HepG2 (cell line): ENCODE measurements around the gene ALDOA. TPM values are rescaled to one million over a fixed set of nuclear protein-coding genes. Genes with fewer than 3 reads are reported as not detected.

Source experiments
- ARID2 ChIP-seq: sonication (generic); formaldehyde crosslinking; IDR thresholded peaks from 2 replicates; pipeline ENCODE4 v1.8.1; 2022; ENCODE audit warnings: mild to moderate bottlenecking, missing genetic modification reagents, borderline replicate concordance
- HNRNPH1 ChIP-seq: fragments of 200-400 bp; formaldehyde crosslinking; optimal IDR thresholded peaks from 2 replicates; pipeline ENCODE3; 2017; ENCODE audit warnings: mild to moderate bottlenecking, low read depth, low read length
- HNRNPK ChIP-seq: fragments of 200-400 bp; formaldehyde crosslinking; IDR thresholded peaks from 2 replicates; pipeline ENCODE4 v1.6.1; 2018; ENCODE audit warnings: low read length, low read depth, moderate library complexity, mild to moderate bottlenecking; ENCODE audit not compliant: poor library complexity, severe bottlenecking
- JUND ChIP-seq: sonication (generic); formaldehyde crosslinking; IDR thresholded peaks from 2 replicates; pipeline ENCODE4 v1.8.0; 2022; ENCODE audit warnings: mild to moderate bottlenecking, missing genetic modification reagents
- KDM5B ChIP-seq: sonication (generic); formaldehyde crosslinking; IDR thresholded peaks from 2 replicates; pipeline ENCODE4 v1.4.0; 2020; ENCODE audit warnings: missing genetic modification reagents, mild to moderate bottlenecking, borderline replicate concordance
- MAFG ChIP-seq: sonication (generic); formaldehyde crosslinking; IDR thresholded peaks from 2 replicates; pipeline ENCODE4 v1.5.1; 2020; ENCODE audit warnings: mild to moderate bottlenecking, missing genetic modification reagents
- NR2C2 ChIP-seq: sonication (generic); formaldehyde crosslinking; IDR thresholded peaks from 2 replicates; pipeline ENCODE4 v1.4.0; 2020; ENCODE audit warnings: missing genetic modification reagents, mild to moderate bottlenecking, moderate library complexity, borderline replicate concordance
- PCBP2 ChIP-seq: fragments of 200-400 bp; formaldehyde crosslinking; optimal IDR thresholded peaks from 2 replicates; pipeline ENCODE3; 2018; ENCODE audit warnings: low read length, low read depth; ENCODE audit not compliant: poor library complexity, severe bottlenecking
- TEAD3 ChIP-seq: optimal IDR thresholded peaks from 2 replicates; pipeline ENCODE3; 2016; ENCODE audit warnings: borderline replicate concordance
- TRAFD1 ChIP-seq: sonication (generic); formaldehyde crosslinking; IDR thresholded peaks from 2 replicates; pipeline ENCODE4 v1.5.1; 2020; ENCODE audit warnings: missing genetic modification reagents, mild to moderate bottlenecking, borderline replicate concordance
- U2AF2 ChIP-seq: fragments of 200-400 bp; formaldehyde crosslinking; IDR thresholded peaks from 2 replicates; pipeline ENCODE4 v1.6.1; 2017; ENCODE audit warnings: low read depth, mild to moderate bottlenecking, low read length
- ZBTB1 ChIP-seq: sonication (generic); formaldehyde crosslinking; IDR thresholded peaks from 2 replicates; pipeline ENCODE4 v1.4.0; 2020; ENCODE audit warnings: missing genetic modification reagents, borderline replicate concordance
- ZBTB40 ChIP-seq, 2 experiments: fragments of 450-650 bp in 1 of 2; sonication (generic) in 1 of 2; formaldehyde crosslinking in 1 of 2; IDR thresholded peaks; 2 replicates each; pipeline versions ENCODE4 v1.6.1 to v1.8.0; 2016 to 2022; ENCODE audit warnings: antibody characterized with exemption in 1 of 2, mild to moderate bottlenecking in 1 of 2, missing genetic modification reagents in 1 of 2
- ZNF230 ChIP-seq: sonication (generic); formaldehyde crosslinking; IDR thresholded peaks from 2 replicates; pipeline ENCODE4 v1.4.0; 2020; ENCODE audit warnings: mild to moderate bottlenecking, missing genetic modification reagents
- ZNF234 ChIP-seq: sonication (generic); formaldehyde crosslinking; conservative IDR thresholded peaks from 2 replicates; pipeline ENCODE4 v1.5.1; 2020; ENCODE audit warnings: mild to moderate bottlenecking, missing genetic modification reagents
- ZNF615 ChIP-seq: sonication (generic); formaldehyde crosslinking; IDR thresholded peaks from 2 replicates; pipeline ENCODE4 v1.5.0; 2020; ENCODE audit warnings: mild to moderate bottlenecking, missing genetic modification reagents, borderline replicate concordance
- ZNF616 ChIP-seq: sonication (generic); formaldehyde crosslinking; IDR thresholded peaks from 2 replicates; pipeline ENCODE4 v1.5.0; 2020; ENCODE audit warnings: low read depth, mild to moderate bottlenecking, missing genetic modification reagents
- ZNF766 ChIP-seq: sonication (generic); formaldehyde crosslinking; IDR thresholded peaks from 2 replicates; pipeline ENCODE4 v1.5.0; 2020; ENCODE audit warnings: missing genetic modification reagents, borderline replicate concordance
- polyA plus RNA-seq, 8 experiments: library from polyadenylated mRNA; depleted of rRNA in 3 of 8; stranded (reverse) in 7 of 8; unstranded in 1 of 8; fragments of >200 nt; fragmentation: Illumina TruSeq in 4 of 8; extraction: Trizol in 4 of 8; gene quantifications; 2 replicates each; pipeline versions ENCODE4 v1.2.1 to v1.2.3, GENCODE V29; 2011 to 2016; ENCODE audit warnings: low read depth in 4 of 8, missing spikeins in 1 of 8, mixed read lengths in 1 of 8; ENCODE audit not compliant: insufficient read depth in 1 of 8
- total RNA-seq, 5 experiments: library from RNA; depleted of rRNA; stranded (reverse); fragments of >200 nt; fragmentation: Illumina TruSeq; extraction: Trizol; gene quantifications; 2 replicates each; pipeline ENCODE4 v1.2.3, GENCODE V29; 2016; ENCODE audit warnings: low read depth in 1 of 5

The ALDOA gene
- total and polyA plus RNA-seq, 2 of the 13 experiments (the other 11 are each of a cell fraction or from before 2014, with no cell fraction given), result 925 to 1,884 TPM

GRCh38 chr16:30063893-30064728 is 1.4 kb upstream of the ALDOA start (continued):
- TF ChIP-seq HNRNPH1 (peak; percentile 75), TRAFD1 (CRISPR knock-in tag) (no peak), U2AF2 (no peak), NR2C2 (no peak), HNRNPK (peak; percentile 73), ZBTB1 (CRISPR knock-in tag) (no peak), ZNF615 (CRISPR knock-in tag) (peak; percentile 79; the same call in 1 of the 2 replicates), ZNF234 (CRISPR knock-in tag) (no peak), ARID2 (peak; percentile 87), MAFG (no peak), ZNF230 (CRISPR knock-in tag) (0 out of 2 replicates have a peak, but pooled peaks have one; percentile 55), PCBP2 (no peak), ZBTB40 (IDR thresholded peaks at IDR 0.05) (no peak), ZBTB40 (CRISPR knock-in tag; IDR thresholded peaks at IDR 0.05) (peak; percentile 44; the same call in 1 of the 2 replicates), TEAD3 (no peak), KDM5B (CRISPR knock-in tag) (no peak; the same call in 1 of the 2 replicates), ZNF766 (CRISPR knock-in tag) (no peak), JUND (CRISPR knock-in tag) (no peak), ZNF616 (CRISPR knock-in tag) (no peak)
